Measurements from ENCODE around the gene FLVCR1.

Gene FLVCR1

GRCh38 chr1:212916481-212917133 lies 58.5 kb downstream of the FLVCR1 start:
- DNase-seq, result no peak

GRCh38 chr1:212917134-212917485 lies 59.0 kb downstream of the FLVCR1 start:
- DNase-seq, result no peak

- no peak for DNase-seq
These were observed 59.8 kb downstream of the FLVCR1 start for GRCh38 chr1:212917858-212918257.

- DNase-seq, result no peak
These were observed 60.7 kb downstream of the FLVCR1 start for GRCh38 chr1:212918824-212919223.

DNA sequence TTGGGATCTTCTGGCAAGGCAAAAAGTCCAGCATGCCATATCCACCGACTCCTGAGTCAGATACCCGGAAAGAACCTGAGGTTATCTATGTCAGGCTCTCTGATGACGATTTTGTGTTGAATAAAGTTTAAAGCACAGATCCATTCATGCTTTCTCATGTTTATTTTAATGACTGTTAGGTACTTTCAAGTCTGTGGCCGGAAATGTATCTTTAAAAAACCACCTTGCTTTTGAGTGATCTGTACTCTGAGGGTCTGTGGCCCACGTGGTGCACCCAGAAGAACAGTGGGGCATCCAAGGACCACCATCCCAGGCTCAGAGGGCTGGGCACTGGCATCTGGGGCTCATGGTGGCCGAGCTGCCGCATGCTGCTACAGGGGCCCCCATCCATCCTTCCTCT lies 62.2 kb downstream of the FLVCR1 start:
- peak in 1 of 5 experiments; percentile 22 for DNase-seq

DNA sequence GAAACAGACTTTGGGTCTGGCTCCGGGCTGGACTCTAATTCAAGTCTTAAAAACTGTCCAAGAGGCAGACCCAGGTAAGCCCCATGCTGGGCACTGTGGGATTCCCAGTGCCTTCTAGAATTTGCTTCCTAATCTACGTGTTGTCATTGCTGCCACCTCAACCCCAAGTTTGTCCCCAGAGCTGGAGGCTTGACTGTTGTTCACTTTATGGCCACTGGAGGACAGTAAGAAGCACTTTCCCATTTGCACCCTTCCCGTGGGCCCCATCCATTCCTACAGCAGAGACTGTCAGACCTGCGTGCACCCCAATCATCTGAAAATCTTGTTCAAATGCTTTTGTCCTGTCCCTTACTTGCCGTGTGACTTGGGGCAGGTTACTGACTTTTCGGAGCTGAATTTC lies 62.8 kb downstream of the FLVCR1 start:
- no peak for DNase-seq

GRCh38 chr1:212922016-212922415 lies 63.9 kb downstream of the FLVCR1 start:
- no peak for DNase-seq

DNA sequence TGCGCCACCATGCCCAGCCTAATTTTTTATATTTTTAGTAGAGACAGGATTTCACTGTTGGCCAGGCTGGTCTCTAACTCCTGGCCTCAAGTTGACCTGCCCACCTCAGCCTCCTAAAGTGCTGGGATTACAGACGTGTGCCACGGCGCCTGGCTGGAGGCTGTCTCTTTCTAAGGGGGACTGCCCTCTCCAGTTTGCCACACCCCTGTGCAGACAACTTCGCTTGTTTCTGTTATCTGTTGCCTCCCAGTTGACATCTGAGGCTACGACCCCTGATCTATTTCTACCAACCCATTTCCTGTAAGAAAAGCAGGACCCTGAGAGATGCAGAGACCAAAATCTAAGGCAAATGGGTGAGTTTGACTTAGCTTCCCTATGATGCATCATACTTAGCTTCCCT lies 68.3 kb downstream of the FLVCR1 start:
- DNase-seq, result no peak

DNA sequence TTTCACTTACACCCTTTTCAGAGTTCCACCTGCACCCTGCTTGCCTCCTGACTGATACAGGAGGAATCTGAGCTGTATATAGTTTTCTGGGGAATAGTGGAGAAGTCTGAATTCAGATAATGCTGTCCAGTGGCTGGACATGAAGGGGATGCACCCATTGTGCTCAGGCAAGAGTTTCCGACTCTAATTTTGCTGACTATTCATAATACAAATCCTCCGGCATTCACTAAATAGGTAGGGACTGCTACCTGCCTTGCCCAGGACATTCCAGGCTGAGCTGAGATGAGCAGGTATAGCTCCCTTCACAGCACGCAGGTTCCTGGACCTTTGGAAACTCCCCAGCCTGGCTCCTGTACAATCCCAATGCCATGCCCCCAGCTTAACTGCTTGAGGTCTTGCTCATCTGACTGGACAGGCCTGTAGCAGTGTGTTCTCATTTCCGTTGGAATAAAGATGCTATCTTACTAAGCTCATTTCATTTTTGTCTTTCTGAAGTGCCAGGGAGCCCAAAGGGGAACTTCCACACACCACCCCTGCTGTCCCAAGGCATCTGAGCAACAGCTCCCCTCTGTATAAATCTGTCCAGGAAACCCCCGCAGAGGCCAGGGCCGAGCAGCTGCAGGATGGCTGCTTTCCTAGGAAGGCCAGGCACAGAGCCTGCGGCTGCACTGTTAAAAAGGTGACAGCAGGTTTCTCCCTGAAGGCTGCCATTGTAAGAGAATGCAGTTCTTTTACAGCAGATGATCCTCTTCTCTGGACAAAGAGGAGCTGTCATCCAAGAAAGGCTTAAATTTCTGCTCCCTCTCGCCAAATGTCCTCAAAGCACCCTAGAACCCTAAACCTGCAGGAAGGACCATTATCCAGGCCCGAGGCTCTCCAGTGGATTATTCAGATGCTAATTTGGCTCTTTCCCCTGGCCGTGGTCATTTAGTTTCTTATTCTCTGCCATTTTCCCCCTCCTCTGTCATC lies 70.5 kb downstream of the FLVCR1 start:
- DNase-seq, result no peak

DNA sequence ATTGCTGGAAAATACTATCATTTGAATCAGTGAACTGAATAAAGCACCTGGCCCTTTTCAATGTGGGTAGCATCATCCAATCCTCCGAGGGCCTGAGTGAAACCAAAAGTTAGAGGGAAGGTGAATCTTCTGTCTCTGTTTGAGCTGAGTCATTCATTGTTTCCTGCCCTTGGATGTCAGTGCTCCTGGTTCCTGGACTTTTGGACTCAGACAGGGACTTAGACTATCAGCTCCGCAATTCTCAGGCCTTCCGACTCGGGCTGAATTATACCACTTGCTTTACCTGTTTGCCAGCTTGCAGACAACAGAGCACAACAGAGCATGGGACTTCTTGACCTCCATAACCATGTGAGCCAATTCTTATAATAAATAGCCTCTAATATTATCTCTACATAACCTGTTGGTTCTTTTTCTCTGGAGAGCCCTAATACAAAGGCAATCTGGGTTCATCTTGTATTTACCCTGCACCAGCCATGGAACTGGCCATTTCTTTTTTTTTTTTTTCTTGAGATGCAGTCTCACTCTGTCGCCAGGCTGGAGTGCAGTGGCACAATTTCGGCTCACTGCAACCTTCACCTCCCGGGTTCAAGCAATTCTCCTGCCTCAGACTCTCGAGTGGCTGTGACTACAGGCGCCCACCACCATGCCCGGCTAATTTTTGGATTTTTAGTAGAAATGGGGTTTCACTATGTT lies 73.1 kb downstream of the FLVCR1 start:
- no peak for DNase-seq

GRCh38 chr1:212933815-212934471 lies 75.9 kb downstream of the FLVCR1 start:
- DNase-seq, result no peak

DNA sequence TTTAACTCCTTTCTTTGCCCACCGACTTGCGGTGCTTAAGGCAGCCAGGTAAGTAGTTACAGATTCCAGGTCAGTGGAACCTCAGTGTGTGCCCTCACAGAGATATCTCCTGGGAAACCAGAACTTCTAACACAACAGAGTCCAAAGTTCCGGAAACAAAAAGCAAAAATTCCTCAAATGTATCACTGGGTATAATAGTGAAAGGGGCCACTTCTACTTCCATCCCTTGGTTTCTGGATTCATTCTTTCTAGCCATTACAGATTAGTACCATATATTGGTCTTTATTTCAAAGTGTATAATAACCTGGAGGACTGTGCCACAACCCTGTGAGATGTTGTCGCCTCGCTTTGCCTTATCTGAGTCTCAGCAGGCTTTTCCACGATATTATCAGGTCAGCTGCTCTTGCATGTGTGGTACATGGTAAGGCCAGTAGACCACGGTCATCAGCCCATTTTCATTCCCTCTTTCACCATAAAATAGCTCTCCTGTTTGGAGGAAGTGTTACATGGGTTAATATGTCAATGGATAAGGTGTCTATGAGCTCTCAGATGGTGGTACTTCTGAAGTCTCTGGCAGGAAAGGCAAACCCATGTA lies 77.4 kb downstream of the FLVCR1 start:
- DNase-seq, result no peak

- no peak for DNase-seq
These were observed 79.0 kb downstream of the FLVCR1 start for GRCh38 chr1:212937034-212937433.

GRCh38 chr1:212938846-212939245 lies 80.8 kb downstream of the FLVCR1 start:
- no peak for DNase-seq

DNA sequence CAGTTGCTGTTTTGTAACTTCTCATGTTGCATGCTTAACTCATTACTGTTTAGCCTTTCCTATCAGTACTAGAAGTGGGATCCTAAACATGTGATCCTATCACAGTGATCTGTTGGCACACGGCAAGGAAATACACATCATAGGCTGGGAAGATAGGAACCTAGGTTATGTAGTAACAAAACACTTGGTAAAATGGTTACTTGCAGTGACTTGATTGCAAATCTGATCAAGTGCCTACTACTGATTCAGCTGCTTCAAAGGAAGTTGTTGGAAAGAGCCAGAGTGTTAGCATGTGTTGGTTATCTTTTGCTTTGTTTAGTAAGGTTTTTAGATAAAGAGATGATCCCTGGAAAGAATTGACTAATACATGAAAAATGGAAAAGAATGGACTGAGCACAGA lies 83.4 kb downstream of the FLVCR1 start:
- no peak for DNase-seq

GRCh38 chr1:212942679-212943392 lies 84.8 kb downstream of the FLVCR1 start:
- no peak for DNase-seq

DNA sequence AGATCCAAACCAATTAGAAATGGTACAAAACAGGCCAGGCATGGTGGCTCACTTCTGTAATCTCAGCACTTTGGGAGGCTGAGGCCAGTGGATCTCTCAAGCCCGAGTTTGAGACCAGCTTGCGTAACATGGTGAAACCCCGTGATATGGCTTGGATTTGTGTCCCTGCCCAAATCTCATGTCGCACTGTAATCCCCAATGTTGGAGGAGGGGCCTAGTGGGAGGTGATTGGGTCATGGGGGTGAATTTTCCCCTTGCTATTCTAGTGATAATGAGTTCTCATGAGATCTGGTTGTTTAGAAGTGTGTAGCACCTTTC lies 85.3 kb downstream of the FLVCR1 start:
- DNase-seq, result no peak

GRCh38 chr1:212944229-212944901 lies 86.3 kb downstream of the FLVCR1 start:
- no peak for DNase-seq

DNA sequence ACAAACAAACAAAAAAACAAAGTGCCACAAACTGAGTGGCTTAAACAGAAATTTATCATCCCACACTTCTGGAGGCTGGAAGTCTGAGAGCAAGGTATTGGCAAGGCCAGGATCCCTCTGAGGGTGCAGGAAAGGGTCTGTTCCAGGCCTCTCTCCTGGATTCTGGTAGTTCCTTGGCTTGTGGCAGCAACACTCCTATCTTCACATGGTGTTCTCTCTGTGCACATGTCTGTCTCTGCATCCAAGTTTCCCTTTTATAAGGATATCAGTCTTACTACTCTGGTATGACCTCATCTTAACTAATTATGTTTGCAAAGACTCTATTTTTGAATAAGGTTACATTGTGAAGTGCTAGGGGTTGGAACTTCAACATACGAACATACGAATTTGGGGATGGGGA lies 87.0 kb downstream of the FLVCR1 start:
- DNase-seq, result no peak

DNA sequence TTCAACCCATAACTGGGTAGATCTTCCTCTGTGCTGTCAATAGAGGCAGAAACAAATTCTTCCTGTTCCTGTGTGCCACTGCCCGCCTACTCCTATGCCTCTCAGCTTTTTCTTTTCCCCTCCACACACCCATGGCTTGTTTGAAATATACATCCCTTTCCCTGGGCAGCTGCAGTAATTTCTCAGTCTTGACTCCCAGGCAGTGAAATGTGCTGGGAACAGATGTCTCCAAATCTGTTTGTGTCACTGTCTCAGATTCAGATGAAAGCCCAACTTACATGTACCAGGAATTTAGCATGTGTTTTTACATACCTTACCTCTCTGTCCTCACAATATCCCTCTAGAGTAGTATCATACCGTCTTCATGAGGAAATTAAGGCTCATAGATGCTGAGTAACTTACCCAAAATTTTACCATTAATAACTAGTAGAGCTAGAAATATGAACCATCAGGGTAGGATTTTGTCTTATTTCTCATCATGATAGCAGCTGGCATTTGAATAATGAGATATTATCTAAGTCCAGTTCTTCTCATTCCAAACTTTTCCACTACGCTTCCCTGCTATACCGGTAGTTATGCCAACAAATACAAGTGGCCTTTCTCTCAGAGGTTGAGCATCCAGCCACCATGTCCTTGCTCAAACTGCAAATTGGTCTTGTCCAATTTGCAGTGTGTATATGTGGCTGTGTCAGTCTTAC lies 87.5 kb downstream of the FLVCR1 start:
- no peak for DNase-seq

GRCh38 chr1:212946872-212947271 lies 88.8 kb downstream of the FLVCR1 start:
- no peak for DNase-seq

All from T-helper 2 cell (primary cell).